GM21390 (cell line): Measurements from ENCODE around the gene TSSK3.

Experiments
- ATAC-seq: cut with Tn5 transposase; IDR thresholded peaks from one replicate; pipeline ENCODE4 v1.9.1; 2021; ENCODE audit not compliant: unreplicated experiment

TSSK3 gene

DNA sequence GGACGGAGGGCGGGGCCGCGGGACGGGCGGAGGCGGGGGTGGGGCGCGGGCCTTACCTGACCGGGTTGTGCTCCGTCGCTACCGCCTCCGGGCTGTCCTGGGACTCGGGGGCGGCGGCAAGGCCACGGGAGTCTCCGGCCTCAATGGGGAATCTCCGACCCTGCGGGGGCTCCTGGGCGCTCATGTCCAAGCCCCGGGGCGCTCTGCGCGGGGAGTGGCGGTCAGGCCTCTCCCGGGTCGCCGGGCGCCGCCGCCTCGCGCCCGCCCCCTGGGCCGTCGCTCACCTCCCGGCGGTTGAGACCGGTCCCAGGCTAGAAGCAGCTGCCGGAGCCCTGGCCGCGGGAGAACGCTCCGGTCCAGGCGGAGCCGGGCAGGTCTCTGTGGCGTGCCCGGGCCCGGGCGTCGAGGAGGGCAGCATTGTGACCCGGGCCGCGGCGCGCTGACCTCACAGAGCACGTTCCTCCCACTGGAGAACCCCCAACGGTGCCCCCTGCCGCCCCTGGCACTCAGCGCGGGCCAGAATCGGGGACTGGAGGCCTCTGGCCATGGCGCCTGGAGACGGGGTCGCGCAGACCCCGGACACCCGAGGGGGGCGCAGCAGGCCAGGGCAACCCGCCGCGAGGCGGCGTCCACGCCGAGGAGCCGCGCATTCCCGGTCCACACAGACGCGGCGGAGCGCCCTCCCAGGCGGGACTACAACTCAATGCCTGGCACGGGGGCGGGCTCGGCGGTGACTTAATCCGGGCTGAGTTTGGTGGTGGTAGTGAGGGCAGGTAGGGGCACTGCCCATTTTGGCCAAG, 465 bp upstream of the TSSK3 start:
- no peak for ATAC-seq

DNA sequence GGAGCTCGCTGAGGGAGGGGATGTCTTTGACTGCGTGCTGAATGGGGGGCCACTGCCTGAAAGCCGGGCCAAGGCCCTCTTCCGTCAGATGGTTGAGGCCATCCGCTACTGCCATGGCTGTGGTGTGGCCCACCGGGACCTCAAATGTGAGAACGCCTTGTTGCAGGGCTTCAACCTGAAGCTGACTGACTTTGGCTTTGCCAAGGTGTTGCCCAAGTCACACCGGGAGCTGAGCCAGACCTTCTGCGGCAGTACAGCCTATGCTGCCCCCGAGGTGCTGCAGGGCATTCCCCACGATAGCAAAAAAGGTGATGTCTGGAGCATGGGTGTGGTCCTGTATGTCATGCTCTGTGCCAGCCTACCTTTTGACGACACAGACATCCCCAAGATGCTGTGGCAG, 1.4 kb downstream of the TSSK3 start:
- ATAC-seq = no peak

DNA sequence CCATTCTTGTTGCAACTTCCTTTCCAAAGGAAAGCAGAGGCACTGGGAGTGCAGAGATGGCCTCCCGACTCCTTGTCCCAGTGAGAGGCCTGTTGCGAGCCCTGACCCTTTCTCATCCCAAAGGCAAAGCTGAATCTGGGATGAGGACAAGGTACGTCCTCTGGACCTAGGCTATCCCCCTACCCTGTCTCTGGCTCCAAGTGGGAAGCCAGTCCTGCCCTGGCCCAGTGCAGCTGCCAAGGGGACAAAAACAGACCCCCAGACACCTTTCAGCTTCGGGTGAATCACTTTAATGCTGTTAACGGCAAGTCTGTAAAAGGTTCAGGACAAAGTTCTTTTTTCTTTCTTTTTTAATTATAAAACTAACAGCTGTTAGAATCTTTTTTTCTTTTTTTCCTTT, 2.5 kb downstream of the TSSK3 start:
- no peak for ATAC-seq

DNA sequence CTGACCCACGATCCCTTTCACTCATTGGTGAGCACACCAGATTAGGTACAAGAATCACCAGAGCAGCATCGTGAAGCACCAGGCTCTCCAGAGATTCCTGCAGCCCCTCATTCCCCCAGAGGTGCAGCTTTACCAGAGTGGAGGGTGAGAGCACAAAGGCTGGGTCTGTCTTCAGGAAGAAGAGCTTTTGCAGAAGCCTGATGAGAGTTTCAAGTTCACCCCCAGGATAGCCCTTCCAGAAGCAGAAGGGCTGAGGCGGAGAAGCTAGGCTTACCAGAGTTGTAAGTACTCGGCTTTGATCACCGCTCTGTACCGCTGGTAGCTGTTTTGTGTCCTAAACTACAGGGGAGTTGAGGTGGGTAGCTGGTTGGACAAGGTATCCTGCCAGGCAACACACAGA, 3.1 kb downstream of the TSSK3 start:
- no peak for ATAC-seq

- ATAC-seq = no peak
Measured at GRCh38 chr1:32367912-32368635, 5.7 kb downstream of the TSSK3 start.

- no peak for ATAC-seq
Measured at GRCh38 chr1:32372149-32372756, 9.9 kb downstream of the TSSK3 start.

GRCh38 chr1:32373996-32374592, 11.8 kb downstream of the TSSK3 start:
- no peak for ATAC-seq

DNA sequence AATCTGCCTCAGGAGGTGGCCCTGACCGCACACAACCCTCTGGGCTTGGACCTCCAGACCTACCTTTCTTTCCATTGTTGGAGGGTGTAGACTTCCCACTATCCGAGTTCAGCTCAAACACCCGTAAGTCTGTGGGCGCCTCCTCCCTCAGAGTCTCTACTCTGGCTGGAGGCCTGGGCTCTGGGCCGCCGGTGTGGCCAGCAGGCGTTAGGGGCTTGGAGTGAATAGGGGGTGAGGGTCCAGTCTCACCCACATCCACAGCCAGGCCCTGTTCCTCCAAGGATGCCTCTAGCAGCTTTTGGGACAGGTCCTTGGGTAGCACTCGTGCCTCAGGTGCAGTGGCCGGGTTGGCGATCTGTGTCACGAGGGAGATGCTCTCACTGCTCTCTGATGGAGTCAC, 13.9 kb downstream of the TSSK3 start:
- no peak for ATAC-seq

- ATAC-seq = no peak
Measured at GRCh38 chr1:32377541-32378220, 15.3 kb downstream of the TSSK3 start.

- ATAC-seq = no peak
Measured at GRCh38 chr1:32380057-32380456, 17.7 kb downstream of the TSSK3 start.

DNA sequence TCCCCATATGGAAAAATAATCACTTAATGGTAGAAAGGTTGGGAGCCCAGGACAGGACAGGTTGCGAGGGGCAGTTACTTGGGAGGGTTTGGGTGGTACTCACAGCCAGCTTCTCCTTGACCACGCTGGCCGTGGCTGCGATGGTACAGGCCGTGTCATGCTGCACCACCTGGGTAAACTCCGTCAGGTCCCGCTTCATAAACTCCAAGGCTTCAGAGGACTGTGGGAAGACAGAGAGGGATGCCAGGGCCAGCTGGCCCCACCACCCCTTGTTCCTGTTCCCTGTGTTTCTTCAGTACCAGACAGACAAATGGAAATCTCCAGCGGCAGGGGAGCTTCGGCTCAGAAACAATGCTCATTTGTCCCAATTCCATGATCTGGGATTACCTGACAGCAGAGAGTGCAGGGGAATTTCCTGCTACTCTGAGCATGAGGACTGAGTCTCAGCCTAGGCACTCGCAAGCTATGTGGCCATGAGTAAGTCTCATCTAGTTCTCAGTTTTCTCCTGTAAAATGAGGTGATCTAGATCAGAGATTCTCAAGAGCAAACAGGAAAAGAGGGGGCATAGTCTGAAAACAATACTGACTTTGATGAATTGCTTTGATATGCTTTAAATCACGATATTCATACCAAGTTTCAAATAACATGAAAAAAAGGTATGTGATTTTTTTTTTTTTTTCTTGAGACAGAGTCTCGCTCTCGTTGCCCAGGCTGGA, 24.5 kb downstream of the TSSK3 start:
- no peak for ATAC-seq

GRCh38 chr1:32388641-32389040, 26.3 kb downstream of the TSSK3 start:
- no peak for ATAC-seq

GRCh38 chr1:32390904-32391870, 28.8 kb downstream of the TSSK3 start:
- ATAC-seq = no peak

DNA sequence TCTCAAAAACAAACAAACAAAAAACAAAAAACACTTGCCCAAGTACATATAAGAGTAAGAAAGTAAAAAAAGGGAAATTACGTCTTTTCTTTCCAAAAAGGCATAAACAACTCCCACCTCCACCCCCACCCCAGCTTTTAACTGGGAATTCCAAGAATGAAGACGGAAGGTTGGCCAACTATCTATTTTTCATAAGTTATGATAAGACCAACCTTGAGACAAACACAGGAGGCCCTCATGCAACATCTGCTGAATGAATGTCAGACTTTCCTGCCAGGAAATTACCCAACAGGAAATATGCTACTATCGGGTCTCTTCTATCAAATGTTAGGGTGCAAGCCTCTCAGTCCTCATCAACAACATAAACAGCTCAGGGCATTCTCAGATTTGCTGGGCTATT, 30.0 kb downstream of the TSSK3 start:
- no peak for ATAC-seq

GRCh38 chr1:32393136-32393535, 30.8 kb downstream of the TSSK3 start:
- ATAC-seq = no peak

DNA sequence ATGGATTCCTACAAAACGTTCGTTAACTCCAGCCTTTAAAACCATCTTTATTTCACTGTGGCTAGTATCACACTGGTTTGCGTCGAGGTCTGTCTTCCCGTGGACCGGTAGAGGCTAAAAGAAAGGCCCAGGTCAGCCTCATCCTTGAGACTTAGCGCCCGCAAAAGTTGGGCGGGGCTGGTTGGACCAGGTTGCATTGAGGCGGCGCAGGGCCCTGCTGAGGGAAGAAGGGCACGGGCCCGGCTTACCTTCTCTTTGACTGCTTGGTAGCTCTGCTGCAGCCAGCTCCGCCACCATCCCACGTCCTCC, 31.4 kb downstream of the TSSK3 start:
- ATAC-seq = peak; percentile 7

DNA sequence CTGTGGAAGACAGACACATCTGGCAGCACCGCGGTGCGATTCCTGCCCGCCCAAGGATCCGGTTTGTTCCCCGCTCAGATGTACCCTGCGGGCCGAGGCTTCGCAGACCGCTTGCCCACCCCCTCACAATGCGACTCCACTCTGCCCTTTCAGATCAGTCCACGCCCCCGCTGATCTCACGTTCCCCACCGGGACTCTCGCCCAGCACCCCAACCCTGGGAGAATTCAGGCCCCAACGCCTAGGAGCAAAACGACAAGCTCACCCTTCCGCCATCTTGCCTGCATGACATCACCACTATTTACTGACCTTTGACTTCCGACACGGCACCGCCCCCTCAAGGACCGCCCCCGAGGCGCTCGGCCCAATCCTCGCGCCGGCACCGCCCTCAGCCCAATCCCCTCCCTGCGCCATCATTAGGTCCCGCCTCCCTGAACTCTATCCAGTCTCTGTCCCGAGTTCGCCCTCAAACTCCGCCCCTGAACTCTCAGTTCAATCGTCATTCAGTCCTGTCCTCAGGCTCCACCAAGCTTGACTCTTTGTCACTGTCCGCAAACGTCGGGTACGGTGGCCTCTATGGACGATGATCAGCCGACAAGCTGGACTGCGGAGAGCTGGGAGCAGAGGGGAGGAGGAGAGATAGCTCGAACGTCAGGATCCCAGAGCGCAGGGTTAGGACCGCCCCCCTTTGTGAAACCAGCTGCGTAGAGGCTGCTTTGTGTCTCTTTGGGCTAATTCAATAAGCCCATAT, 32.0 kb downstream of the TSSK3 start, which contains the start of gene BSDC1:
BSDC1 (minus strand) TSS at position 301 of the 749 bp plus-strand sequence; CDS start at position 274, 27 bp downstream.
- ATAC-seq = peak; percentile 95

DNA sequence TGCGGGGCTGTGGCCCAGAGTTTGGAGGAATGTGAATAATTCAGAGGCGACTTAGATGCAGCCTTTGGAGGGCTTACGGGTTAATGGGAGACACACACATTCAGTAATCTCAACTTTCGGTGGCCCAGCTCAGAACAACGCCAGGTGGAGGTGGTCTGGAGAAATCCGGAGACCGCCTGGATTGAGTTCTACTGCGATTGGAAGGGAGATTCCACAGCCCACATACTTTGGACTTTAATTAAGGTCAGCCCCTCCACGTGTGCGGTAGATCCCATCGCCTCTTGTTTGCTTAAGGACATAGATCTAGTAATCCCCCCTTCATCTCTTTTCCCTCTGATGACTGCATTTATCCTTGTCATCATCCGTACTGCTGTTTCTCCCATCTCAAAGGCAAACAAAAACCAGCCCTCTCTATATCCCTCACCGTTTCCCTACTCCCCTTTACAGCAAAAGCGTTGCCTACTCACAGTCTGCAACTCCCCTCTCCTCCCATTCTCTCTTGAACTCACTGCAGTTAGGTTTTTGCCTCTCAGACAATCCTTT, 32.6 kb downstream of the TSSK3 start:
- peak; percentile 1 for ATAC-seq
